ENCODE results near the gene MED13L.

Gene MED13L

GRCh38 chr12:116200812-116201211 is 76.7 kb downstream of the MED13L start:
- H3K9me3 ChIP-seq = no peaks in the 10 kb centered on the region
- no peaks in the 10 kb centered on the region for H3K27me3 ChIP-seq
- TF ChIP-seq CTCF (IDR thresholded peaks at IDR 0.05) = no peak
- no peaks in the 10 kb centered on the region for H3K36me3 ChIP-seq
- no peak overlapping the region for H3K4me3 ChIP-seq (ENCODE audit: low read depth in 1 of 2, low read length in 1 of 2)
- peaks cover 32 to 43% of the 10 kb centered on the region in 2 experiments for H3K4me1 ChIP-seq (ENCODE audit: control insufficient read depth in 1 of 2, insufficient read depth in 1 of 2, low read depth in 1 of 2, low read length in 1 of 2)
- H3K27ac ChIP-seq = no peak overlapping the region

GRCh38 chr12:116199160-116199706 is 78.3 kb downstream of the MED13L start:
- peak overlapping the region; percentile 48 for H3K27ac ChIP-seq
- no peaks in the 10 kb centered on the region for H3K36me3 ChIP-seq
- H3K4me3 ChIP-seq (ENCODE audit: low read depth in 1 of 2, low read length in 1 of 2) = no peak overlapping the region
- H3K9me3 ChIP-seq = no peaks in the 10 kb centered on the region
- H3K27me3 ChIP-seq = no peaks in the 10 kb centered on the region
- TF ChIP-seq CTCF (IDR thresholded peaks at IDR 0.05) = no peak
- H3K4me1 ChIP-seq (ENCODE audit: control insufficient read depth in 1 of 2, insufficient read depth in 1 of 2, low read depth in 1 of 2, low read length in 1 of 2) = peaks cover 36 to 47% of the 10 kb centered on the region in 2 experiments

- TF ChIP-seq CTCF (IDR thresholded peaks at IDR 0.05) = no peak
- no peaks in the 10 kb centered on the region for H3K9me3 ChIP-seq
- H3K27ac ChIP-seq = no peak overlapping the region
- H3K36me3 ChIP-seq = no peaks in the 10 kb centered on the region
- peaks cover 36 to 47% of the 10 kb centered on the region in 2 experiments for H3K4me1 ChIP-seq (ENCODE audit: control insufficient read depth in 1 of 2, insufficient read depth in 1 of 2, low read depth in 1 of 2, low read length in 1 of 2)
- H3K27me3 ChIP-seq = no peaks in the 10 kb centered on the region
- H3K4me3 ChIP-seq (ENCODE audit: low read depth in 1 of 2, low read length in 1 of 2) = no peak overlapping the region
Measured at GRCh38 chr12:116196752-116197718, 80.5 kb downstream of the MED13L start.

GRCh38 chr12:116196226-116196625 is 81.3 kb downstream of the MED13L start:
- no peaks in the 10 kb centered on the region for H3K9me3 ChIP-seq
- H3K36me3 ChIP-seq = no peaks in the 10 kb centered on the region
- H3K4me1 ChIP-seq (ENCODE audit: control insufficient read depth in 1 of 2, insufficient read depth in 1 of 2, low read depth in 1 of 2, low read length in 1 of 2) = peaks cover 38 to 52% of the 10 kb centered on the region in 2 experiments
- no peak overlapping the region for H3K27ac ChIP-seq
- no peak overlapping the region for H3K4me3 ChIP-seq (ENCODE audit: low read depth in 1 of 2, low read length in 1 of 2)
- no peak for TF ChIP-seq CTCF (IDR thresholded peaks at IDR 0.05)
- no peaks in the 10 kb centered on the region for H3K27me3 ChIP-seq

- H3K9me3 ChIP-seq = no peaks in the 10 kb centered on the region
- no peak overlapping the region for H3K4me3 ChIP-seq (ENCODE audit: low read depth in 1 of 2, low read length in 1 of 2)
- no peak for TF ChIP-seq CTCF (IDR thresholded peaks at IDR 0.05)
- H3K36me3 ChIP-seq = no peaks in the 10 kb centered on the region
- peaks cover 42 to 53% of the 10 kb centered on the region in 2 experiments for H3K4me1 ChIP-seq (ENCODE audit: control insufficient read depth in 1 of 2, insufficient read depth in 1 of 2, low read depth in 1 of 2, low read length in 1 of 2)
- H3K27me3 ChIP-seq = no peaks in the 10 kb centered on the region
- H3K27ac ChIP-seq = peak overlapping the region; percentile 50
Measured at GRCh38 chr12:116194935-116195431, 82.5 kb downstream of the MED13L start.
